ENCODE data around the gene KCNE4. TPM values are rescaled to one million over a fixed set of nuclear protein-coding genes. Genes with fewer than 3 reads are reported as not detected.

Gene KCNE4
- total RNA-seq, 1 donor from 2014 or later = 3.2 TPM

GRCh38 chr2:223055140-223055539, 3.1 kb downstream of the KCNE4 start:
- no peak for DNase-seq (ENCODE audit: extremely low spot score, unreplicated experiment)

GRCh38 chr2:223055836-223056235, 3.8 kb downstream of the KCNE4 start:
- Mint-ChIP-seq H3K27ac (peak overlapping the region; percentile 54), H3K9me3 (peaks cover 6% of the 10 kb centered on the region), H3K36me3 (no peaks in the 10 kb centered on the region), H3K4me1 (ENCODE audit: unreplicated experiment) (peaks cover 64% of the 10 kb centered on the region), H3K27me3 (no peaks in the 10 kb centered on the region), H3K4me3 (peak overlapping the region; percentile 53)
- no peak for TF ChIP-seq CTCF (conservative IDR thresholded peaks at IDR 0.05)
- DNase-seq (ENCODE audit: extremely low spot score, unreplicated experiment) = no peak

More at GRCh38 chr2:223055140-223055539, 3.1 kb downstream of the KCNE4 start:
- Mint-ChIP-seq H3K4me3 (no peak overlapping the region), H3K4me1 (ENCODE audit: unreplicated experiment) (peaks cover 61% of the 10 kb centered on the region), H3K27me3 (no peaks in the 10 kb centered on the region), H3K27ac (no peak overlapping the region), H3K9me3 (peaks cover 6% of the 10 kb centered on the region), H3K36me3 (no peaks in the 10 kb centered on the region)
- TF ChIP-seq CTCF (conservative IDR thresholded peaks at IDR 0.05) = no peak

- no peaks in the 10 kb centered on the region for H3K27me3 Mint-ChIP-seq
- no peaks in the 10 kb centered on the region for H3K36me3 Mint-ChIP-seq
- peak overlapping the region; percentile 54 for H3K27ac Mint-ChIP-seq
- H3K4me1 Mint-ChIP-seq (ENCODE audit: unreplicated experiment) = peaks cover 59% of the 10 kb centered on the region
- H3K4me3 Mint-ChIP-seq = peak overlapping the region; percentile 63
- DNase-seq (ENCODE audit: extremely low spot score, unreplicated experiment) = no peak
- TF ChIP-seq CTCF (conservative IDR thresholded peaks at IDR 0.05) = no peak
- peaks cover 6% of the 10 kb centered on the region for H3K9me3 Mint-ChIP-seq
Measured at GRCh38 chr2:223056701-223057418, 4.9 kb downstream of the KCNE4 start.

- no peaks in the 10 kb centered on the region for H3K27me3 Mint-ChIP-seq
- peaks cover 6% of the 10 kb centered on the region for H3K9me3 Mint-ChIP-seq
- H3K36me3 Mint-ChIP-seq = no peaks in the 10 kb centered on the region
- peaks cover 58% of the 10 kb centered on the region for H3K4me1 Mint-ChIP-seq (ENCODE audit: unreplicated experiment)
- peak overlapping the region; percentile 7 for H3K4me3 Mint-ChIP-seq
- TF ChIP-seq CTCF (conservative IDR thresholded peaks at IDR 0.05) = no peak
- no peak for DNase-seq (ENCODE audit: extremely low spot score, unreplicated experiment)
- no peak overlapping the region for H3K27ac Mint-ChIP-seq
Measured at GRCh38 chr2:223057569-223057968, 5.6 kb downstream of the KCNE4 start.

- no peak for DNase-seq (ENCODE audit: extremely low spot score, unreplicated experiment)
- no peak for TF ChIP-seq CTCF (conservative IDR thresholded peaks at IDR 0.05)
- Mint-ChIP-seq H3K36me3 (no peaks in the 10 kb centered on the region), H3K4me1 (ENCODE audit: unreplicated experiment) (peaks cover 59% of the 10 kb centered on the region), H3K4me3 (peak overlapping the region; percentile 33), H3K27me3 (peaks cover 4% of the 10 kb centered on the region), H3K27ac (peak overlapping the region; percentile 62), H3K9me3 (peaks cover 6% of the 10 kb centered on the region)
Measured at GRCh38 chr2:223058952-223059716, 7.1 kb downstream of the KCNE4 start.
